Measurements from ENCODE around the gene TLR10.

GRCh38 chr4:38745881-38746280 is 36.9 kb downstream of the TLR10 start:
- TF ChIP-seq CTCF (conservative IDR thresholded peaks at IDR 0.05) (no peak), EZH2 (IDR thresholded peaks at IDR 0.05; ENCODE audit: low read depth) (no peak)
